ENCODE data around the gene AMHR2. TPM values are rescaled to one million over a fixed set of nuclear protein-coding genes. Genes with fewer than 3 reads are reported as not detected.
"Not testable (repeated sequence)": the region's sequence is repeated elsewhere in the genome, so short reads cannot be mapped to it uniquely, and the experiment has no call there.

Gene AMHR2
- total RNA-seq, 1 donor from 2014 or later, result not detected

DNA sequence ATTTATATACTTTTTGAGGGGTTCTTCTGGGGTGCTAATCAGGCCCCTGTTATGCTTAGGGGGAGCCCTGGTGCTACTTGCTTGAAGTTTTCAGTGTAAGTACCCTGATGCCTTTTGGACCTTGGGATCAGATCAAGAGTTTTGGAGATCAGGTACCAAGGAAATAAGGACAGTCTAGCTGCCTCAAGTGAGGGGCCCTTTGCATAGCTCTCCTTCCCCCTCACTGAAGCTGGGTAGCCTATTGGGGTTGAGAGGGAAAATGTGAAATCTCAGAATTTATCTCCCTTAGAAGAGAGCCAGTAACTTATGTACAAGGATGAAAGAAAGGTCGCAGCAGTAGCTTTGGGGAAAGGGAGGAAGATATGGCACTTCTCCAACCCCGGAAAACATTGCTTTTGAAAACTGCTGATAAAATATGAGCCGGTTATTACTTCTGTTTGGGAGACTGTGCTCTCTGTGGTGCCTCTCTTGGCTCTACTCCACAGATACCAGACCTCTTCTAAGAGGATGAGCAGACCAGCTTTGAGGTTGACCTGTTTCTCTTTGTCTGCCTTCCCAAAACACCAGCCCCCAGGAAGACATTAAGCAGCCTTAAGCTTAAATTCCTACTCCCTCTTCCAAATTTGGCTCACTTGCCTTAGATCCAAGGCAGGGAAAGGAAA, 8.8 kb upstream of the AMHR2 start:
- DNase-seq (ENCODE audit: low read depth), result no peak

DNA sequence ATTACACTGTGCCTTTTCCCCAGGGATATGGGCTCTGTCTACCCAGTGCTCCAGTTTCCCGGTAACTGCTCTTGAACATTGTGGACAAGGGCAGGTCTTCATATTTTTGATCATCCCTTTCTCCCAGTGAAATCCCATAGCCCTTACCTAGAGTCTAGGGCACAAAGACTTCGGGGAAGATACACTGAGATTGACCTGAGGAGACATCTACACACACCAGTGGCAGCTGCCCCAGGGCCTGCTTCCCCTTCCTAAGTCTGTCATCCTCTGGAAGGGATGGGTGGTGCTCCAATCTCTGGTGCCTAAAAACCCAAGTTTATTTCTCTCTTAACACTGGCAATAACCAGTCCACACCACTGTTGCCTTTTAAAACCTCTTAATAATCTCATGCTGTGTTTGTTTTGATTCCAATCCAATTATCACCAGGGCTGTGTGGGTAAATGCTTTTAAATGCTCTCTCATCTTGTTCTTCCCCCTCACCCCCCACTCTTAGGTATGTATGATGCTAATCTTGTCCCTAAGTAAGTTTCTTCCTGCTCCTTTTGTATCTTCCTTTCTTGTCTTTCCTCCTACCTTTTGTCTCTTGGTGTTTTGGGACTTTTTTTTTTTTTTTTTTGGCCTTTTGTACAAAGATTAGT, 7.8 kb upstream of the AMHR2 start:
- DNase-seq (ENCODE audit: low read depth), result peak; percentile 13

DNA sequence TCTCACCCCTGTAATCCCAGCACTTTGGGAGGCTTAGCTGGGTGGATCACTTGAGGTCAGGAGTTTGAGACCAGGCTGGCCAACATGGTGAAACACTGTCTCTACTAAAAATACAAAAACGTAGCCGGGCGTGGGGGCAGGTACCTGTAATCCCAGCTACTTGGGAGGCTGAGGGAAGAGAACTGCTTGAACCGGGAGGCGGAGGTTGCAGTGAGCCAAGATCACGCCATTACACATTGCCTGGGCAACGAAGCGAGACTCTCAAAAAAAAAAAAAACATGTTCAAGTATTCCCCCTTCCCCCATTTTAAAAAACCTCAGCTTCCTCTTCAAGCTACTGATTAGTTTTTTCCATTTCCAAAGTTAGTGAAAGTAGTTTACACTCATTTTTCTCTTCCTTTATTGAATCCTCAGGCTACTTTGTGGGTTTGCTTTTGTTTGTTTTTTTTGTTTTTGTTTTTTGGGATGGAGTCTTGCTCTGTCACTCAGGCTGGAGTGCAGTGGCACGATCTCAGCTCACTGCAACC, 6.3 kb upstream of the AMHR2 start:
- DNase-seq (ENCODE audit: low read depth), result peak; percentile 72

DNA sequence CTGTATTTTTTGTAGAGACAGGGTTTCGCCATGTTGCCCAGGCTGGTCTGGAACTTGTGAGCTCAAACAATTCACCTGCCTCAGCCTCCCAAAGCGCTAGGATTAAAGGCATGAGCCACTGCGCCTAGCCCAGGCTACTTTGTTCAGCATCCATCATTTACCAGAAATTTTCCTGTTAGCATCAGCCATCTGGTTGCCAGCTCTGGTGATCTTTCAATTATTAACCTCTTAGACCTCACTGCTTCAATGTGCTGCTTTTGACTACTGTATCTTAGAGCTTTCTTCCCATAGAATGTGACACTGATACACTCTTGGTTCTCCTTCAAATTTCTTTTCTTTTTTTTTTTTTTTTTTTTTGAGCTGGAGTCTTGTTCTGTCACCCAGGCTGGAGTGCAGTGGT, 5.4 kb upstream of the AMHR2 start:
- peak; percentile 72 for DNase-seq (ENCODE audit: low read depth)

DNA sequence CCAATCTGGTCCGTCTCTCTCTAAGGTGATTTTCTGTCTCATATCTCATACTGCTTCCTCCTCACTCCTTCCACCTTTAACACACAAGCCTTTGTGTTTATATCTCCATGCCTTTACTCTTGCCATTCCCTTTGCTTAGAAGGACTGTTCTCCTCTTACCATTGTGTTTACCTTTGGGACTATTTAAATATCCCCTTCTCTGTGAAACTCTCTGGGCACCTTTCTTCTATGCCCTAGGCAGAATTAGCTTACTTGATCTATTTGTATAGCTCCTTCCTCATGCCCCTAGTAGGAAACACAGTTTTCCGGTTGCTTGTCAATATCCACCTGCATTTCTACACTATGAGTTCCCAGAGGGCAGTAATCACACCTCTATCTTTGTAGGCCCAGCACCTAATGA, 3.9 kb upstream of the AMHR2 start:
- DNase-seq (ENCODE audit: low read depth), result no peak

DNA sequence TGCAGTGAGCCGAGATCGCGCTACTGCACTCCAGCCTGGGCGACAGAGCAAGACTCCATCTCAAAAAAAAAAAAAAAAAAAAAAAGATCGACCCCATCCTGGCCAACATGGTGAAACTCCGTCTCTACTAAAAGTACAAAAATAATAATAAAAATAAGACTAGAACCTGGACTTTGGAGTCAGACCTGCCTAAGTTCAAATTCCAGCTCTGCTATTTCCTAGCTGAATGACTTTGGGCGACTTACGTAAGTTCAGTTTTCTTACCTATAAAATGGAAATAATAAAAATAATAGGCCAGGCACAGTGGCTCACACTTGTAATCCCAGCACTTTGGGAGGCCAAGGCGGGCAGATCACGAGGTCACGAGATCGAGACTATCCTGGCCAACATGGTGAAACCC, 1.4 kb upstream of the AMHR2 start:
- not testable (repeated sequence) for DNase-seq (ENCODE audit: low read depth)

DNA sequence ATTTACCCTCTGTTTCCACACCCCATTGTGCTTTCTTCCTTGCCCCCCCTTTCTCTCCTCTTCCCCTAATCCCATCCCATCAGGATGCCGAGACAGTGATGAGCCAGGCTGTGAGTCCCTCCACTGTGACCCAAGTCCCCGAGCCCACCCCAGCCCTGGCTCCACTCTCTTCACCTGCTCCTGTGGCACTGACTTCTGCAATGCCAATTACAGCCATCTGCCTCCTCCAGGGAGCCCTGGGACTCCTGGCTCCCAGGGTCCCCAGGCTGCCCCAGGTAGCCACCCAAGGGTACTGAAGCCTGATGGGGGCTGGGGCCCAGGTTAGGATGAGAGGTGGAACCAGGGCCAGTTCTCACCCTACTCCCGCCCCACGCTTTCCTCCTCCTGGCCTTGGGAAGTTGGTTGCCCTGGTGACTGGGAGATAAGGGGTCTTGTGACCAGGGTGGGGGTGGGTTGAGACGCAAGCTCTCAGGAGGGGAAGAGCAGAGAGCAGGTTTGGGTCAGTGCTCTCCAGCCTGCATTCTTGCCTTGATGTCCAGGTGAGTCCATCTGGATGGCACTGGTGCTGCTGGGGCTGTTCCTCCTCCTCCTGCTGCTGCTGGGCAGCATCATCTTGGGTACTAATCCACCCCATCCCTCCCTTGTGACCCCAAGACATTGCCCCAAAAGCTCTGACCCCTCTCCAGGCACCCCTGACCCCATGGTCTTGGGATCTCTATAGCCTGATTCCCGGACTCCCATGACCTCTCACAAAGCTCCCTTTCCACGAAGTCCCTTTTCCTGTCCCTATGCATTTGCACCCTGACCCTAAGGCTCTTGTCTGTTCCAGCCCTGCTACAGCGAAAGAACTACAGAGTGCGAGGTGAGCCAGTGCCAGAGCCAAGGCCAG, 1.2 kb downstream of the AMHR2 start:
- no peak for DNase-seq (ENCODE audit: low read depth)

DNA sequence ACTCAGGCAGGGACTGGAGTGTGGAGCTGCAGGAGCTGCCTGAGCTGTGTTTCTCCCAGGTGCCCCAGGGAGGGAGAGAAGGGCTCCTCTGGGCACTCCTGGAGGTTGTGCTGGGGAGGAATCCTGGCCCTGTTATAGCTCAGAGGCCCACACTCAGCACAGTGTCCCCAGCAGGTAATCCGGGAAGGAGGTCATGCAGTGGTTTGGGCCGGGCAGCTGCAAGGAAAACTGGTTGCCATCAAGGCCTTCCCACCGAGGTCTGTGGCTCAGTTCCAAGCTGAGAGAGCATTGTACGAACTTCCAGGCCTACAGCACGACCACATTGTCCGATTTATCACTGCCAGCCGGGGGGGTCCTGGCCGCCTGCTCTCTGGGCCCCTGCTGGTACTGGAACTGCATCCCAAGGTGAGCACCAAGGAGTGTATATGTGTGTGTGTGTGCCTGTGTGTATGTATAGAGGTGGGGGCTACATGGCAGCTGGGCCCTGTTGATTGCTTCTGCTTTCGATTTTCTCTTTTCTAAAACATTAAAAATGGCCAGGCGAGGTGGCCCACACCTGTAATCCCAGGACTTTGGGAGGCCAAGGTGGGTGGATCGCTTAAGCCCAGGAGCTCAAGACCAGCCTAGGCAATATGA, 2.0 kb downstream of the AMHR2 start:
- no peak for DNase-seq (ENCODE audit: low read depth)

DNA sequence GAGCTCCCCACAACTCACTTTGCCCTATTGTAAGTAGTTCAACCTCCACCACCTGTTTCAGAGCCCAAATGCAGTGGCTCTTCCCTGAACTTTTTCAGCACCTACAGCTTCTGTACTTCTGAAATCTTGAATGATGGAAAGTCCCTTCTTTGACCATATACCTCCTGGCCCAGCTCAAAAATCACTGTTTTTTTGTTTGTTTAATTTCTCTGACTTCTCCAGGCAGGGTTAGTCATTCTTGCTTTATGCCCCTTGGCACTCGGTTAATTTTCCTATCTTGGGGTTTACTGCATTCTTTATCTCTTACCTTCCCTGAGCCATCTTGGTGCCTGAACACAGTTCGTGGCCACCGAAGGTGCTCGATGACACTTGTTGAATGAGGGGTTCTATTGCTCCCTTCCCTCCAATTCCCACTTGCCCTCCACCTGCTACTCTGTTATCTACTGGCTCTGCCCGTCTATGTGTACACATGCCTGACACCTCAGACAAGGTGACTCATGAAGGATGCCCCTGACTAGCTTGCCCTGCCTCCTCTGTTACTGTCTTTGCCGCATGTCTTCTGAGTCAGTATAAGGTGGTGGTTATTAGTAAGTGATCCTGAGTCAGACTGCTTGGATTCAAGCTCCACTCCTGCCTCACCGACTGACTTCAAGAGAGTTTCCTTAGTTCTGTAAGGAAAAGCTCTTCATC, 4.4 kb downstream of the AMHR2 start:
- peak; percentile 97 for DNase-seq (ENCODE audit: low read depth)

DNA sequence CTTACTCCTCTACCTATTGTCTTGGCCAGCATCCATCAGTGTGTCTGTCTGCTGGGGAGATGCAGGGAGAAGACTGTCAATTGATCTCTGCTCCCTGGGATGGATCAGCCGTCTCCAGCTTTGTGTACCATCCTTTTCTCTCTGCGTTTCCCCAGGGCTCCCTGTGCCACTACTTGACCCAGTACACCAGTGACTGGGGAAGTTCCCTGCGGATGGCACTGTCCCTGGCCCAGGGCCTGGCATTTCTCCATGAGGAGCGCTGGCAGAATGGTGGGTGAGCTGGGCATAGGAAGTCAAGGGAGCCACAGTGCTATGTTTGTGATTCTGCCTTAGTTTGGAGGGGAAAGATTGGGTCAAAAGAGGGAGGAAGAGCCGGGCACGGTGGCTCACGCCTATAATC, 5.1 kb downstream of the AMHR2 start:
- DNase-seq (ENCODE audit: low read depth), result no peak

DNA sequence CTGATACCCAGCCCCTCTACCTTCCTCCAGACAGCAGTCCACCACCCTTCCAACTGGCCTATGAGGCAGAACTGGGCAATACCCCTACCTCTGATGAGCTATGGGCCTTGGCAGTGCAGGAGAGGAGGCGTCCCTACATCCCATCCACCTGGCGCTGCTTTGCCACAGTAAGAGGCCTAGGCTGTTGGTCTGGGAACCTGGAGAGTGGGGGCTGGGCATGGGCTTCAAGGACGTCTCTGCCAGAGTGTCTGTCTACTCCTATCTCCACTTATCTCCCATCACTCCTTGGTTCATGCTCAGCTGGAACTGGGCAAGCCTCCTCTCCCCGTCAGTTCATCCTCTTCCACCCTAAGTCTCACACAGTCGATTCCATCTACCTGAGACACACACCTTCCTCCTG, 6.5 kb downstream of the AMHR2 start:
- DNase-seq (ENCODE audit: low read depth), result no peak

DNA sequence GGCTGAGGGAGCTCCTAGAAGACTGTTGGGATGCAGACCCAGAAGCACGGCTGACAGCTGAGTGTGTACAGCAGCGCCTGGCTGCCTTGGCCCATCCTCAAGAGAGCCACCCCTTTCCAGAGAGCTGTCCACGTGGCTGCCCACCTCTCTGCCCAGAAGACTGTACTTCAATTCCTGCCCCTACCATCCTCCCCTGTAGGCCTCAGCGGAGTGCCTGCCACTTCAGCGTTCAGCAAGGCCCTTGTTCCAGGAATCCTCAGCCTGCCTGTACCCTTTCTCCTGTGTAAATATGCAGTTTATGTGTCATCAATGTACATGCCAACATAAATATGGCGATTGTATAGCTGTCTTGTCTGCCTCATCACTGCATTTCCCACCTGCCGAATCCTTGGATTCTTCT, 7.5 kb downstream of the AMHR2 start:
- no peak for DNase-seq (ENCODE audit: low read depth)

DNA sequence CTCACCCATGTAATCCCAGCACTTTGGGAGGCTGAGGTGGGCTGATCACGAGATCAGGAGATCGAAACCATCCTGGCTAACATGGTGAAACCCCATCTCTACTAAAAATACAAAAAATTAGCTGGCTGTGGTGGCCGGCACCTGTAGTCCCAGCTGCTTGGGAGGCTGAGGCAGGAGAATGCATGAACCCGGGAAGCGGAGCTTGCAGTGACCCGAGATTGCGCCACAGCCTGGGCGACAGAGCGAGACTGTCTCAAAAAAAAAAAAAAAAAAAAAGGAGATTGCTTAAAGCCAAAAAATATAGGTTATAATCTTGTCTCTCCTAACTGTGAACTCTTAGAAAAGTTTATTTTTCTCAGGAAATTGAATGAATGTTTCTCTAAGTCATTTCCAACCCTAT, 11.7 kb downstream of the AMHR2 start:
- not testable (repeated sequence) for DNase-seq (ENCODE audit: low read depth)

DNA sequence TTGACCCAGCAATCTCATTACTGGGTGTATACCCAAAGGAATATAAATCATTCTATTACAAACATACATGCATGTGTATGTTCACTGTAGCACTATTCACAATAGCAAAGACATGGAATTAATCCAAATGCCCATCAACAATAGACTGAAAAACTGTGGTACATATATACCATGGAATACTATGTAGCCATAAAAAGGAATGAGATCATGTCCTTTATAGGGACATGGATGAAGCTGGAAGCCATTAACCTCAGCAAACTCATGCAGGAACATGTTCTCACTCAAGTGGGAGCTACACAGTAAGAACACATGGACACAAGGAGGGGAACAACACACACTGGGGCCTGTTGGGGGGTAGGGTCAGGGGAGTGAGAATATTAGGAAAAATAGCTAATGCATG, 15.9 kb downstream of the AMHR2 start:
- not testable (repeated sequence) for DNase-seq (ENCODE audit: low read depth)

DNA sequence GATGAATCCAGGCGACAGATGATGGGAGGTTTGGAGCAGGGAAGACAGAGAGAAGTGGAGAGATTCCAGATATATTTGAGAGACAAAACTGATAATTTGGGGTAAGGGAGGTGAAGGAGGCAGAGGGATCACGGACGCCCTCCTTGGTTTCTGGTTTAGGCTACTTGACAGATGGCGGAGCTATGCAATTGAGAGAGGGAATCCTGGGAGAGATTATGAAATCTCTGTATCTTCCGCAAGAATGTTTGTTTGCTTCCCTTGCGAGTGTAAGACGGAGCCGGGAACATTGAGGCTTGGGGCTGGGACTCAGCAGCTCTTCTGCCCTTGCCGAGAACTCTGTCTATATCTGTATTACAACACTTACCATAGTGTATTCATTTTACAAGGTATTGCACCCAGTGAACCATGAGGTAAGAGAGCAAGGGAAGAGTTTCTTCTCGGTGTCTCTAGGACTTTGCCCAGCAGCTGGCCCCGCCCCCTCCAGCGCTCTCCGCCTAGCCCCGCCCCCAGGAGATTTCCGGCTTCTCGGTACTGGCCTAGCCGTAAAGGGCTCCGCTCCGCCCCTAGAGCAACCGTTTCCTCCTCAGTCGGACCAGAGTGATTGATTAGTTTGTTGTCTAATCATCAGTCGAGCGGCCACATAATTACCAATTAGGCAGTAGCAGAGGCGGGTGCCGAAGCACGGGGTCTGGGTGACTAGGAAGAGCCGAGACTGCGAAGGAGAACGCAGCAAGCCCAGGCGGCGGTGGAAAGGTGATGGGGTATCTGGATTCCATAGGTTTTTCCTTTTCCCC, 17.6 kb downstream of the AMHR2 start, which contains the start of gene PRR13:
TSS of gene PRR13 (plus strand) at position 695 of the 794 bp plus-strand sequence. CDS start 981 bp downstream, outside the sequence.
- DNase-seq (ENCODE audit: low read depth), result peak; percentile 99

DNA sequence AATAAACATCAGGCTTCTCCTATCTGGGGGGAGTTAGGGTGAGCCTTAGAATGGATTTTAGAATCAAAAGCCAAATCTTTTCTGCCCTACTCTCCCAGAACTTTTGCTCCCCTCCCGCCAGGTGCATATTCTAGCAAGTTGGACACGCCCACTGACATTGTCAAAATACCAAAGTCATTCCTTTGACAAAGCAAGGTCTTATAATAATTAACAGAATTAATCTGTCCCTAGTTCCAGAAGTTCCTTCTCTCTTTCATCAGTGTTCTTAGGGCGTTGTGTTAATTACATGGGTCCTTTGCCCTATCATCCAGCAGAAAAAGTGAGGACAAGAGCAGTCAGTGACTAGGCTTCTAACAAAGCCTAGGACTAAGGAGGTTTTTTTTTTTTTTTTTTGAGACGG, 20.3 kb downstream of the AMHR2 start:
- peak; percentile 70 for DNase-seq (ENCODE audit: low read depth)

DNA sequence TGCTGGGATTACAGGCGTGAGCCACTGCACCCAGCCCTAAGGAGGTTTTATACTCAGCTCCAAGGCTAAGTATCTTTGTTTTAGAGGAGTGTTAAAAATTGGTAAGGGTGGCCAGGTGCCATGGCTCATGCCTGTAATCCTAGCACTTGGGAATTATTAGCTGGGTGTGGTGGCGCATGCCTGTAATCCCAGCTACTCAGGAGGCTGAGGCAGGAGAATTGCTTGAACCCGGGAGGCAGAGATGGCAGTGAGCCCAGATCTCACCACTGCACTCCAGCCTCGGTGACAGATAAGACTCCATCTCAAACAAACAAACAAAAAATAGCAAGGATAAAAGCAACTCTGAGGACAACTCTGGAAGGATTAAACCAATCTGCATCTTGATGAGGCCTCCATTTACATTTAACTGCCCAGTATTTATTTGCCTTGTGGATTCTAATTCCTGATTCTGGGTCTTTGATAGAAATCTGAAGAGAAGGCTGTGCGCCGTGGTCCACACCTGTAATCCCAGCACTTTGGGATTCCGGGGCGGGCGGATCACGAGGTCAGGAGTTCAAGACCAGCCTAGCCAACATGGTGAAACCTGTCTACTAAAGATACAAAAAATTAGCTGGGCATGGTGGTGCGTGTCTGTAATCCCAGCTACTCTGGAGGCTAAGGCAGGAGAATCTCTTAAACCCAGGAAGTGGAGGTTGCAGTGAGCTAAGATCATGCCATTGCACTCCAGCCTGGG, 21.1 kb downstream of the AMHR2 start:
- DNase-seq (ENCODE audit: low read depth), result not testable (repeated sequence)

DNA sequence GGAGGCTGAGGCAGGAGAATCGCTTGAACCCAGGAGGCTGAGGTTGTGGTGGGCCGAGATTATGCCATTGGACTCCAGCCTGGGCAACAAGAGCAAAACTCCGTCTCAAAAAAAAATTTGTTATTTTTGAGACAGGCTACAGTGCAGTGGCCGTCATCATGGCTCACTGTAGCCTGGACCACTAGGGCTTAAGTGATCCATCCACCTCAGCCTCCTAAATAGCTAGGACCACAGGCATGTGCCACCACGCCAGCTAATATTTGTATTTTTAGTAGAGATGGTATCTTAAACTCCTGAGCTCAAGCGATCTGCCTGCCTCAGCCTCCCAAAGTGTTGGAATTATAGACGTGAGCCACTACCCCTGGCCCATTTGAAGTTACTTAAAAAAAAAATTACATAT, 27.3 kb downstream of the AMHR2 start:
- DNase-seq (ENCODE audit: low read depth), result no peak

DNA sequence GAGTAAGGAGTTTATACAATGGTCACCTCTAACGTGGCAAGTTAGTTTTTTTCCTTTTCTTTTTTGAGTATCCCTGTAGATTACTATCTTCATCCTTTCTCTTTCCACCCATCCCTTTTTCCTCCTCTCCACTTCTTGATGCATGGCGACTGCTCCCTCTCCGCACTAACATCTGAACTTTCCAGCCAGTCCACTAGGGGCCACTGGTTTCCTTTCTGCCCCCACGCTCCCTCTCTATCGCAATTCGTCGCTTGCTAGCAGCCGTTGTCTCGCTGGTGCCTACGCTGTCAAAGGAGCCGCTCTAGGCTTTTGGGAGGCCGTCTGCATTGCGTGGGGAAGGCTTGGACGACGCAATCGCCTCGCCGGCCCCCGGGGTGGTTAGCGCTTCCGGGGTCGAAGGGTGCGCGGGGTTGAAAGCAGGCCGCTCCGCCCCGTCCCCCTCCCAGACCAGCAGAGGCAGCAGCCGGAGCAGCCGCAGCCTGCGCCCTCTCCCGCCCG, 28.1 kb downstream of the AMHR2 start, which contains the start of gene PCBP2:
TSS of gene PCBP2 (plus strand) at position 442 of the 498 bp plus-strand sequence. CDS start 2,699 bp downstream, outside the sequence.
- DNase-seq (ENCODE audit: low read depth), result peak; percentile 97
